Adrenal gland (tissue), 5 donors: ENCODE measurements around the gene PCCB.

Experiments used
- POLR2A ChIP-seq, 2 donors: fragments of 450-650 bp; IDR thresholded peaks; one replicate each; pipeline ENCODE4 v1.6.1; 2017; ENCODE audit warnings: antibody characterized with exemption in 2 of 2, mild to moderate bottlenecking in 2 of 2, moderate library complexity in 1 of 2
- TF ChIP-seq, protein P1 (sequence below), 6 experiments: fragments of 450-650 bp in 4 of 6; fragments of 200-600 bp in 2 of 6; sonication (generic) in 1 of 6; IDR thresholded peaks; 1 replicate in 5 of 6; 2 replicates in 1 of 6; pipeline versions ENCODE4 v1.5.1 to v1.8.0; 2016 to 2021; ENCODE audit warnings: antibody characterized with exemption in 6 of 6, mild to moderate bottlenecking in 2 of 6, moderate library complexity in 1 of 6
- donor health status: DM: no; HTN: no; CAD: no.

- TF ChIP-seq, protein P1, sequence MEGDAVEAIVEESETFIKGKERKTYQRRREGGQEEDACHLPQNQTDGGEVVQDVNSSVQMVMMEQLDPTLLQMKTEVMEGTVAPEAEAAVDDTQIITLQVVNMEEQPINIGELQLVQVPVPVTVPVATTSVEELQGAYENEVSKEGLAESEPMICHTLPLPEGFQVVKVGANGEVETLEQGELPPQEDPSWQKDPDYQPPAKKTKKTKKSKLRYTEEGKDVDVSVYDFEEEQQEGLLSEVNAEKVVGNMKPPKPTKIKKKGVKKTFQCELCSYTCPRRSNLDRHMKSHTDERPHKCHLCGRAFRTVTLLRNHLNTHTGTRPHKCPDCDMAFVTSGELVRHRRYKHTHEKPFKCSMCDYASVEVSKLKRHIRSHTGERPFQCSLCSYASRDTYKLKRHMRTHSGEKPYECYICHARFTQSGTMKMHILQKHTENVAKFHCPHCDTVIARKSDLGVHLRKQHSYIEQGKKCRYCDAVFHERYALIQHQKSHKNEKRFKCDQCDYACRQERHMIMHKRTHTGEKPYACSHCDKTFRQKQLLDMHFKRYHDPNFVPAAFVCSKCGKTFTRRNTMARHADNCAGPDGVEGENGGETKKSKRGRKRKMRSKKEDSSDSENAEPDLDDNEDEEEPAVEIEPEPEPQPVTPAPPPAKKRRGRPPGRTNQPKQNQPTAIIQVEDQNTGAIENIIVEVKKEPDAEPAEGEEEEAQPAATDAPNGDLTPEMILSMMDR (IDR thresholded peaks at IDR 0.05) = no peak
- TF ChIP-seq POLR2A (IDR thresholded peaks at IDR 0.05) = no peak
Measured at GRCh38 chr3:136235545-136235944, 14.6 kb upstream of the PCCB start.
